ENCODE data around the gene LRCH4. TPM values are rescaled to one million over a fixed set of nuclear protein-coding genes. Genes with fewer than 3 reads are reported as not detected.
A peak's percentile ranks its signal among the peaks of the same experiment; 100 is the strongest.

LRCH4 gene
- total and polyA plus RNA-seq, 2 of the 13 experiments (the other 11 are each of a cell fraction or from before 2014, with no cell fraction given) = 7.0 to 9.3 TPM

- TF ChIP-seq, protein P1, sequence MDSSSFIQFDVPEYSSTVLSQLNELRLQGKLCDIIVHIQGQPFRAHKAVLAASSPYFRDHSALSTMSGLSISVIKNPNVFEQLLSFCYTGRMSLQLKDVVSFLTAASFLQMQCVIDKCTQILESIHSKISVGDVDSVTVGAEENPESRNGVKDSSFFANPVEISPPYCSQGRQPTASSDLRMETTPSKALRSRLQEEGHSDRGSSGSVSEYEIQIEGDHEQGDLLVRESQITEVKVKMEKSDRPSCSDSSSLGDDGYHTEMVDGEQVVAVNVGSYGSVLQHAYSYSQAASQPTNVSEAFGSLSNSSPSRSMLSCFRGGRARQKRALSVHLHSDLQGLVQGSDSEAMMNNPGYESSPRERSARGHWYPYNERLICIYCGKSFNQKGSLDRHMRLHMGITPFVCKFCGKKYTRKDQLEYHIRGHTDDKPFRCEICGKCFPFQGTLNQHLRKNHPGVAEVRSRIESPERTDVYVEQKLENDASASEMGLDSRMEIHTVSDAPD (CRISPR knock-in tag; IDR thresholded peaks at IDR 0.05) = no peak
- TF ChIP-seq, protein P2, sequence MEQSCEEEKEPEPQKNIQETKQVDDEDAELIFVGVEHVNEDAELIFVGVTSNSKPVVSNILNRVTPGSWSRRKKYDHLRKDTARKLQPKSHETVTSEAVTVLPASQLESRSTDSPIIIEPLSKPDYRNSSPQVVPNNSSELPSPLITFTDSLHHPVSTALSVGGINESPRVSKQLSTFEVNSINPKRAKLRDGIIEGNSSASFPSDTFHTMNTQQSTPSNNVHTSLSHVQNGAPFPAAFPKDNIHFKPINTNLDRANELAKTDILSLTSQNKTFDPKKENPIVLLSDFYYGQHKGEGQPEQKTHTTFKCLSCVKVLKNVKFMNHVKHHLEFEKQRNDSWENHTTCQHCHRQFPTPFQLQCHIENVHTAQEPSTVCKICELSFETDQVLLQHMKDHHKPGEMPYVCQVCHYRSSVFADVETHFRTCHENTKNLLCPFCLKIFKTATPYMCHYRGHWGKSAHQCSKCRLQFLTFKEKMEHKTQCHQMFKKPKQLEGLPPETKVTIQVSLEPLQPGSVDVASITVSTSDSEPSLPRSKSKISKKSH (CRISPR knock-in tag; IDR thresholded peaks at IDR 0.05; ENCODE audit: borderline replicate concordance) = no peak
- no peak for TF ChIP-seq ZNF180 (CRISPR knock-in tag; IDR thresholded peaks at IDR 0.05; ENCODE audit: borderline replicate concordance, low read depth)
- TF ChIP-seq AGO2 (optimal IDR thresholded peaks at IDR 0.05; ENCODE audit: low read depth, low read length) = peak; percentile 79
- TF ChIP-seq DR1 (CRISPR knock-in tag; IDR thresholded peaks at IDR 0.05) = no peak
- peak; percentile 4; the same call in 1 of the 2 replicates for TF ChIP-seq AKAP8 (CRISPR knock-in tag; IDR thresholded peaks at IDR 0.05)
- no peak for TF ChIP-seq ZNF503 (CRISPR knock-in tag; IDR thresholded peaks at IDR 0.05)
- no peak for TF ChIP-seq DMAP1 (CRISPR knock-in tag; IDR thresholded peaks at IDR 0.05)
- TF ChIP-seq POLR2A (IDR thresholded peaks at IDR 0.05; ENCODE audit: insufficient read depth in 1 of 2, low read depth in 2 of 2, low read length in 2 of 2) = peak in 1 of 2 experiments; percentile 39; a peak in 1 of 4 replicates
- no peak for TF ChIP-seq MATR3 (CRISPR knock-in tag; IDR thresholded peaks at IDR 0.05)
- TF ChIP-seq FIP1L1 (IDR thresholded peaks at IDR 0.05; ENCODE audit: borderline replicate concordance, insufficient read depth, low read depth, low read length) = peak; percentile 69; the same call in 1 of the 2 replicates
- TF ChIP-seq ZNF713 (CRISPR knock-in tag; IDR thresholded peaks at IDR 0.05) = no peak
- no peak for TF ChIP-seq ZNF788 (CRISPR knock-in tag; IDR thresholded peaks at IDR 0.05; ENCODE audit: borderline replicate concordance)
- no peak for TF ChIP-seq SOX13 (IDR thresholded peaks at IDR 0.05)
- 0 out of 4 replicates have a peak, but pooled peaks of 1 of the 2 experiments have one; percentile 43 for TF ChIP-seq SOX13 (CRISPR knock-in tag; conservative IDR thresholded peaks at IDR 0.05 in 1 of 2, IDR thresholded peaks at IDR 0.05 in 1 of 2)
These were observed 12.8 kb downstream of the LRCH4 start (continued) for GRCh38 chr7:100572949-100573675.

Measured in HepG2 (cell line).